ENCODE measurements around the gene EPG5. TPM values are rescaled to one million over a fixed set of nuclear protein-coding genes. Genes with fewer than 3 reads are reported as not detected.

Gene EPG5
- total RNA-seq, 1 donor from 2014 or later: 38.3 TPM

- no peak overlapping the region for H3K4me3 Mint-ChIP-seq
- H3K27ac Mint-ChIP-seq: no peak overlapping the region
- peaks cover 87% of the 10 kb centered on the region for H3K36me3 Mint-ChIP-seq (ENCODE audit: low read depth)
- POLR2A ChIA-PET: no interaction called here
- H3K4me1 Mint-ChIP-seq: no peaks in the 10 kb centered on the region
- ATAC-seq (ENCODE audit: low read depth) (peak; percentile 72), DNase-seq (peak; percentile 23)
- intact Hi-C loops (cut with micrococcal nuclease): loop anchor here (1.0 to 2.0 kb wide), 6 partner anchors 56 to 290 kb away; partner anchors contain the start of gene EPG5
- no peaks in the 10 kb centered on the region for H3K9me3 Mint-ChIP-seq
- no peaks in the 10 kb centered on the region for H3K27me3 Mint-ChIP-seq
- peak; percentile 42 for TF ChIP-seq CTCF (IDR thresholded peaks at IDR 0.05)
- CTCF ChIA-PET: interaction anchor here (0.6 to 5.7 kb wide), 8 partner anchors 11 to 248 kb away, joined by 3 to 43 read pairs (median 3); no protein-coding TSS in a partner anchor
These were observed 56.6 kb downstream of the EPG5 start for GRCh38 chr18:45910405-45911023.

GRCh38 chr18:45901654-45902210, 65.4 kb downstream of the EPG5 start:
- no peaks in the 10 kb centered on the region for H3K4me1 Mint-ChIP-seq
- H3K27me3 Mint-ChIP-seq: no peaks in the 10 kb centered on the region
- DNase-seq (no peak), ATAC-seq (ENCODE audit: low read depth) (no peak)
- no peak overlapping the region for H3K4me3 Mint-ChIP-seq
- no peak overlapping the region for H3K27ac Mint-ChIP-seq
- H3K9me3 Mint-ChIP-seq: no peaks in the 10 kb centered on the region
- intact Hi-C loops (cut with micrococcal nuclease): loop anchor here (5.0 kb wide), 1 partner anchor 49 kb away; no protein-coding TSS in a partner anchor
- peaks cover 87% of the 10 kb centered on the region for H3K36me3 Mint-ChIP-seq (ENCODE audit: low read depth)
- CTCF ChIA-PET: interaction anchor here (1.4 kb wide), 1 partner anchor 21 kb away, joined by 3 read pairs; no protein-coding TSS in a partner anchor
- no peak for TF ChIP-seq CTCF (IDR thresholded peaks at IDR 0.05)
- POLR2A ChIA-PET: no interaction called here

- DNase-seq (no peak), ATAC-seq (ENCODE audit: low read depth) (no peak)
- H3K9me3 Mint-ChIP-seq: no peaks in the 10 kb centered on the region
- intact Hi-C loops (cut with micrococcal nuclease): loop anchor here (5.0 kb wide), 1 partner anchor 48 kb away; no protein-coding TSS in a partner anchor
- no peaks in the 10 kb centered on the region for H3K4me1 Mint-ChIP-seq
- no peak overlapping the region for H3K4me3 Mint-ChIP-seq
- peaks cover 86% of the 10 kb centered on the region for H3K36me3 Mint-ChIP-seq (ENCODE audit: low read depth)
- ChIA-PET POLR2A (no interaction called here), CTCF (interaction anchor here (1.4 kb wide), 1 partner anchor 20 kb away, joined by 3 read pairs; no protein-coding TSS in a partner anchor)
- H3K27ac Mint-ChIP-seq: no peak overlapping the region
- no peaks in the 10 kb centered on the region for H3K27me3 Mint-ChIP-seq
- TF ChIP-seq CTCF (IDR thresholded peaks at IDR 0.05): no peak
These were observed 66.5 kb downstream of the EPG5 start for GRCh38 chr18:45900623-45901022.

GRCh38 chr18:45896991-45897390, 70.1 kb downstream of the EPG5 start:
- H3K4me3 Mint-ChIP-seq: no peak overlapping the region
- DNase-seq (no peak), ATAC-seq (ENCODE audit: low read depth) (no peak)
- ChIA-PET POLR2A (no interaction called here), CTCF (no interaction called here)
- H3K4me1 Mint-ChIP-seq: no peaks in the 10 kb centered on the region
- H3K36me3 Mint-ChIP-seq (ENCODE audit: low read depth): peaks cover 82% of the 10 kb centered on the region
- no peak for TF ChIP-seq CTCF (IDR thresholded peaks at IDR 0.05)
- H3K27ac Mint-ChIP-seq: no peak overlapping the region
- intact Hi-C loops (cut with micrococcal nuclease): loop anchor here (5.0 kb wide), 1 partner anchor 1395 kb away; no protein-coding TSS in a partner anchor
- no peaks in the 10 kb centered on the region for H3K27me3 Mint-ChIP-seq
- no peaks in the 10 kb centered on the region for H3K9me3 Mint-ChIP-seq

DNA sequence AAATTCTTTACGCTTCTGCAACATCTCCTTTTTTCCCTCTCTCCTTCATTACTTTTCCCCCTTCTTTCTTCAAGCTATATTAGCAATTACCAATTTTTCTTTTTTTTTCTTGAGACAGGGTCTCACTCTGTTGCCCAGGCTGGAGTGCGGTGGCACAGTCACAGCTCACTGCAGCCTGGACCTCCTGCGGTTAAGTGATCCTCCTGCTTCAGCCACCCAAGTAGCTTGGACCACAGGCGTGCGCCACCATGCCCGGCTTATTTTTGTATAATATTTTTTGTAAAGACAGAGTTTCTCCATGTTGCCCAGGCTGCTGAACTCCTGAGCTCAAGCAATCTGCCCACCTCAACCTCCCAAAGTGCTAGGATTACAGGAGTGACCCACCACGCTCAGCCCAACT, 70.7 kb downstream of the EPG5 start:
- H3K4me1 Mint-ChIP-seq: no peaks in the 10 kb centered on the region
- CTCF ChIA-PET: interaction anchor here (1.2 to 1.6 kb wide), 3 partner anchors 13 to 17 kb away, joined by 3 to 4 read pairs (median 4); no protein-coding TSS in a partner anchor
- H3K9me3 Mint-ChIP-seq: no peaks in the 10 kb centered on the region
- POLR2A ChIA-PET: no interaction called here
- TF ChIP-seq CTCF (IDR thresholded peaks at IDR 0.05): no peak
- no peak for ATAC-seq (ENCODE audit: low read depth)
- no peak for DNase-seq
- H3K36me3 Mint-ChIP-seq (ENCODE audit: low read depth): peaks cover 79% of the 10 kb centered on the region
- no peak overlapping the region for H3K4me3 Mint-ChIP-seq
- no peak overlapping the region for H3K27ac Mint-ChIP-seq
- intact Hi-C loops (cut with micrococcal nuclease): loop anchor here (5.0 kb wide), 1 partner anchor 1394 kb away; no protein-coding TSS in a partner anchor
- no peaks in the 10 kb centered on the region for H3K27me3 Mint-ChIP-seq

Measured in activated B cell treated with CpG ODN at 0.5 μM for 24 hours (primary cell).